SKM-1 (cell line): ENCODE results near the gene KCNIP3.

Experiments
- DNase-seq: peaks from one replicate; lab custom pipeline; 2025; ENCODE audit not compliant: unreplicated experiment; lab: John Stamatoyannopoulos, UW

The KCNIP3 gene

GRCh38 chr2:95312543-95313201 is 15.5 kb downstream of the KCNIP3 start:
- DNase-seq, result no peak

- no peak for DNase-seq
These were observed 16.4 kb downstream of the KCNIP3 start for GRCh38 chr2:95313296-95314131.

- DNase-seq, result no peak
These were observed 17.4 kb downstream of the KCNIP3 start for GRCh38 chr2:95314598-95314963.

- peak; percentile 5 for DNase-seq
These were observed 17.9 kb downstream of the KCNIP3 start for GRCh38 chr2:95314964-95315611.

- DNase-seq, result no peak
These were observed 18.8 kb downstream of the KCNIP3 start for GRCh38 chr2:95315801-95316411.

- DNase-seq, result peak; percentile 9
These were observed 19.4 kb downstream of the KCNIP3 start for GRCh38 chr2:95316466-95317122.

- DNase-seq, result no peak
These were observed 20.0 kb downstream of the KCNIP3 start for GRCh38 chr2:95317123-95317500.

GRCh38 chr2:95317665-95318425 is 20.7 kb downstream of the KCNIP3 start:
- DNase-seq, result no peak

- DNase-seq, result no peak
These were observed 21.5 kb downstream of the KCNIP3 start for GRCh38 chr2:95318431-95319220.

- no peak for DNase-seq
These were observed 22.6 kb downstream of the KCNIP3 start for GRCh38 chr2:95319481-95320343.

GRCh38 chr2:95320344-95320712 is 23.2 kb downstream of the KCNIP3 start:
- DNase-seq, result no peak

- DNase-seq, result no peak
These were observed 24.0 kb downstream of the KCNIP3 start for GRCh38 chr2:95320986-95321767.

- no peak for DNase-seq
These were observed 26.4 kb downstream of the KCNIP3 start for GRCh38 chr2:95323347-95324155.

- no peak for DNase-seq
These were observed 27.9 kb downstream of the KCNIP3 start for GRCh38 chr2:95325026-95325425.

- DNase-seq, result no peak
These were observed 28.7 kb downstream of the KCNIP3 start for GRCh38 chr2:95325590-95326432.

GRCh38 chr2:95326433-95327140 is 29.4 kb downstream of the KCNIP3 start:
- no peak for DNase-seq
